GM06990 (cell line): ENCODE measurements around the gene JAZF1.

ENCODE experiments used
- DNase-seq: peaks from one replicate; pipeline ENCODE4 v3.0.0-alpha.2; 2011; ENCODE audit not compliant: insufficient read length; ENCODE audit errors: extremely low read depth
- H3K27me3 ChIP-seq: replicated peaks from 2 replicates; pipeline ENCODE4 v1.6.0; 2011; ENCODE audit warnings: low read length; ENCODE audit not compliant: control insufficient read depth, insufficient read depth
- H3K36me3 ChIP-seq: 2 replicates; pipeline ENCODE4 v1.5.1; 2011; ENCODE audit warnings: low read length; ENCODE audit not compliant: control insufficient read depth, insufficient read depth
- H3K4me3 ChIP-seq: replicated peaks from 2 replicates; pipeline ENCODE4 v1.5.1; 2011; ENCODE audit warnings: low read depth, mild to moderate bottlenecking, control low read depth, low read length
- TF ChIP-seq, protein P1 (sequence below): IDR thresholded peaks from 2 replicates; pipeline ENCODE4 v1.5.1; 2011; ENCODE audit warnings: low read length, control low read depth, mild to moderate bottlenecking, inconsistent platforms; ENCODE audit not compliant: insufficient read depth, poor library complexity, severe bottlenecking

The JAZF1 gene

DNA sequence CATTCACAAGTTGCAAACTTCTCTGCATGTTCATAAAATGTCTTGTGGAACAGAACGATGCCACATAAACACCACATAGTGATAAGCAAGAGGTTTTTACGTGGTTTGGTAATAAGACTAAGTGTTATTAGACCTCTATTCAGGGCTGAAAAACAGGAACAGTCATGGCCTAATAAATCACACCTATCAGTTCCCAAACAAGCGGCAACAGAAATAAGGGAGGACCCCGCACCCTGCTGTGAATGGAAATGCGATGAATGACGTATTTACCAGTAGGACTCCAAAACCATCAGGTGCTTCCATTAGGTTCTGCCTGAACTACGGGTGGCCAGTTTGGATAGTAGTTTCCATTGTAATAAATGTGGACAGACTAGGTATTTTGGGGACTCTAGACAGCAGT is 311.5 kb downstream of the JAZF1 start:
- TF ChIP-seq, protein P1, sequence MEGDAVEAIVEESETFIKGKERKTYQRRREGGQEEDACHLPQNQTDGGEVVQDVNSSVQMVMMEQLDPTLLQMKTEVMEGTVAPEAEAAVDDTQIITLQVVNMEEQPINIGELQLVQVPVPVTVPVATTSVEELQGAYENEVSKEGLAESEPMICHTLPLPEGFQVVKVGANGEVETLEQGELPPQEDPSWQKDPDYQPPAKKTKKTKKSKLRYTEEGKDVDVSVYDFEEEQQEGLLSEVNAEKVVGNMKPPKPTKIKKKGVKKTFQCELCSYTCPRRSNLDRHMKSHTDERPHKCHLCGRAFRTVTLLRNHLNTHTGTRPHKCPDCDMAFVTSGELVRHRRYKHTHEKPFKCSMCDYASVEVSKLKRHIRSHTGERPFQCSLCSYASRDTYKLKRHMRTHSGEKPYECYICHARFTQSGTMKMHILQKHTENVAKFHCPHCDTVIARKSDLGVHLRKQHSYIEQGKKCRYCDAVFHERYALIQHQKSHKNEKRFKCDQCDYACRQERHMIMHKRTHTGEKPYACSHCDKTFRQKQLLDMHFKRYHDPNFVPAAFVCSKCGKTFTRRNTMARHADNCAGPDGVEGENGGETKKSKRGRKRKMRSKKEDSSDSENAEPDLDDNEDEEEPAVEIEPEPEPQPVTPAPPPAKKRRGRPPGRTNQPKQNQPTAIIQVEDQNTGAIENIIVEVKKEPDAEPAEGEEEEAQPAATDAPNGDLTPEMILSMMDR: no peak
- no peaks in the 10 kb centered on the region for H3K36me3 ChIP-seq
- no peak for DNase-seq
- H3K27me3 ChIP-seq: no peaks in the 10 kb centered on the region; the same call in 1 of the 2 replicates
- no peak overlapping the region for H3K4me3 ChIP-seq

DNA sequence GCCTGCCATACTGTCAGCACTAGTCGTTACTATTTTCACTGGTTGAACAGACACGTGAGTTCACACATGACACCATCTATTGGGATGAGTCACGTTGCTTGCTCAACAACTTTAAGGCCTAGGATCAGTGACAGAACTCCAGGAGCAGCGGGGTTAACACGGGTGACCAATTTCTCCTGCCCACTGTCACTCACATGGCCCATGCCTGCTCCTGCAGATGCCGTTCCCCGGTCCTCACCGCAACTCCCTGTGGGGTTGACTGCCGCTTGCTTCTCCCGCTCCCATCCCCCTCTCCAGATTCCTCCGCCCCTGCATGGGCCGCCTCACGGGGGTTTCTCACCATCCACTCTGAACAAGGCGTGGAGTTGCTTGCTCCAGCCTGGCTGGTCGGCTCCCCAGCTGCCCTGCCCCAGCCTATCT is 312.5 kb downstream of the JAZF1 start:
- no peak overlapping the region for H3K4me3 ChIP-seq
- H3K27me3 ChIP-seq: no peaks in the 10 kb centered on the region; the same call in 1 of the 2 replicates
- no peak for DNase-seq
- TF ChIP-seq, protein P1: no peak
- no peaks in the 10 kb centered on the region for H3K36me3 ChIP-seq

DNA sequence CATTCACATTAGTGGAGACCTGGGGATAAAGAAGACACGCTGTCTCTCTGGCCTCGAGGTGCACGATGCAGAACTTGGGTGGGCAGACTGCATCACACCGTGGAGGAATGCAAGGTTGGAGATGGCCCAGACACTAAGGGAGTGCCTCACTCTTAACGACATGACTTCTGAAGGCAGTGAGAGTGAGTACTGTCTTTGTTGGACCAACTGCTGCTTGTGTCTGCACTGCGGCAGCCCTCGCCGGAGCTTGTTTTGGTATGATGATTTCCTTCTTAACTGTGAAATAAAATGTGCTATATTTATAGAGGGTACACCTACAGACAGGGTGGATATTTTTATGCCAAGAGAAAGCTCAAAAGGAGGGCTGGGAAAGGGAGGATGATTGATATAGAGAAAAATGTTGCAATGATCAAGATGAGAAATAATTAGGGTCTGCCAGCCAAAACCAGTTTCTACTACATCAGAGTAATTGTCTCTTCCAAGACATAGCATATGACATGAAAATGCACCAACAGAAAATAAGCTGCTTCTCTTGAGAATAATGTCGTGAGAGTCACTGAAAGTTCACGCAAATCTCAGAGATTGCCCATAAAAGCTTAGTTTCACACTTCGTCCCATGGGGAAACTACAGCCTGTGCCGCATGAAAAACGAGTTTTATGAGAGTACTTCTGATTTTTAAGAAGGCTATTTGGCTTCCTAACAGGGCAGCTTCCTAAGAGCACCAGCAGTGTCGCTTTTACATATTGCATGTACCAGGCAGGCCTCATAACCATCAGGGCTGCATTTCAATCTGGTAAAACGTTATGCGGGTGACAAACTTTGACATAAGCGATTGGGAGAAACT is 313.5 kb downstream of the JAZF1 start:
- no peak for DNase-seq
- Histone ChIP-seq H3K27me3 (no peaks in the 10 kb centered on the region; the same call in 1 of the 2 replicates), H3K4me3 (no peak overlapping the region), H3K36me3 (no peaks in the 10 kb centered on the region)
- TF ChIP-seq, protein P1: no peak

DNA sequence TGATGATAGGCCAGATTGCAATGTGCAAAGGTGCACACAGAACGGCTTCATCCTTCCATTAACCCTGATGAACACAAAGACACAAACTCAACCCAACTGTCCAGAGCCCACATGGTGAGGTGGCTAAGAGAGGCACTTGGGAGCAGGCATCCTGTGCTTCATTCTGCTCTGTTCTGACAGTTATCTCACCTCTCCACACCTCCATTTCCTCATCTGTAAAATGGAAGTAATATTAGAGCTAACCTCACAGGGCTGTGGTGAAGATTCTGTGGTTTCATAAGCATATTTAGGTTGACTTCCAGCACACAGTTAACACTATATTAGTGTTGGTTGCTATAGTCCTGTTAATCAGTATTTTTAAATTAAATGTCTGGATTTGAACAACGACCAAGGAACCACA is 314.3 kb downstream of the JAZF1 start:
- Histone ChIP-seq H3K4me3 (no peak overlapping the region), H3K36me3 (no peaks in the 10 kb centered on the region), H3K27me3 (no peaks in the 10 kb centered on the region; the same call in 1 of the 2 replicates)
- TF ChIP-seq, protein P1: no peak
- DNase-seq: no peak

DNA sequence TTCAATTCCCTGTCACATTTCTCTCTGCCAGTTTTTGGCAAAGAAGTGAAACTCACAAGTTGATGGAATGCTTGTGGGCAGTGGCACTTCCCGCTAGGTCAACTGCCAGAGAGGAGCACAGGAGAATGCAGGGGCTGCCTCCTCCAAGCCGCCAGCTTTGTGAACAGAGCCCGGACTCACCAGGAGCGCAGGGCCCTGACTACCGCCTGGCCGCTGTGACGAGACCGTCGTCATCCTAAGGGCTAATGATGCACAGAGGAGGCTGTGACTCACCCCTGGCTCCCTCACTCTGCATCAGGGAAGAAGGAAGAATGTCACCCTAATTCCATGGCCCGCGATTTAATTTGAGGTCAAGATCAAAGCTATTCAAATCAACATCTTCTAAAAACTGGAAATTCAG is 316.7 kb downstream of the JAZF1 start:
- no peaks in the 10 kb centered on the region for H3K36me3 ChIP-seq
- H3K27me3 ChIP-seq: no peaks in the 10 kb centered on the region; the same call in 1 of the 2 replicates
- TF ChIP-seq, protein P1: no peak
- no peak for DNase-seq
- no peak overlapping the region for H3K4me3 ChIP-seq
